Measurements from ENCODE around the gene SEPTIN1.

DNA sequence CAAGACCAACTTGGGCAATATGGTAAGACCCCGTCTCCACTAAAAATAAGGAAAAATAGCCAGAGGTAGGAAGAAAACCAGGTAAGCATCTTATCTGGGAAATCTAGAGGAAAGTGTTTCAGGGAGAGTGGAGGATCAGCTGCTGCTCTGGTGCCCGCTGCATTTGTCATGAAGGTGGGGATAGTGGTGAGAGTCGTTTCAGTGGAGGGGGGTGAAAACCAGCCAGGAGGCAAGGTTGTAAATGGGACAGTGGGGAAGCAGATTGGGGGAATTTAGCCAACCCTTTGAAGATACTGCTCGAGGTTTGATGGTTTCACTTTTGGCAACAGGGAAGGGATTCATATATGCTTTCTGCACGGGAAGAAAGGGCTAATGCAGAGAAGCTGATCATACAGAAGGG lies 38.6 kb upstream of the SEPTIN1 start:
- TF ChIP-seq CTCF (conservative IDR thresholded peaks at IDR 0.05) (no peak), ZFX (IDR thresholded peaks at IDR 0.05) (no peak)

All from C4-2B (cell line).